H1 (cell line): ENCODE measurements around the gene TSPEAR. TPM values are rescaled to one million over a fixed set of nuclear protein-coding genes. Genes with fewer than 3 reads are reported as not detected.

Experiments
- CTCF ChIA-PET: fragments of 300-600 bp; sonication (Branson Sonifier 250); formaldehyde crosslinking; loops from one replicate; lab custom pipeline; 2021; ENCODE audit not compliant: partially characterized antibody; lab: Charles Lee
- POLR2A ChIA-PET: fragments of 300-600 bp; sonication (Branson Sonifier 250); formaldehyde crosslinking; loops from one replicate; lab custom pipeline; 2021; ENCODE audit warnings: inconsistent platforms; ENCODE audit not compliant: partially characterized antibody; lab: Charles Lee
- DNase-seq, 2 experiments: peaks; one replicate each; pipeline versions ENCODE4 v3.0.0 to v3.0.0-alpha.2; 2010 to 2022; ENCODE audit warnings: low spot score in 2 of 2, low read depth in 1 of 2, mixed read lengths in 1 of 2
- FAIRE-seq: peaks from 2 replicates; lab custom pipeline; 2011; peaks lifted over from hg19 to GRCh38; lab: Jason Lieb, UNC
- H2AFZ ChIP-seq: 2 replicates; pipeline ENCODE4 v1.8.1; 2012; ENCODE audit warnings: low read length, inconsistent platforms
- H2AK5ac ChIP-seq: 2 replicates; pipeline ENCODE4 v1.6.1; 2013; ENCODE audit warnings: low read depth, low read length
- H2BK120ac ChIP-seq: replicated peaks from 2 replicates; pipeline ENCODE3; 2013; ENCODE audit warnings: low read depth, low read length, inconsistent platforms
- H2BK12ac ChIP-seq: 2 replicates; pipeline ENCODE4 v1.6.1; 2013; ENCODE audit warnings: low read depth, low read length
- H2BK15ac ChIP-seq: 2 replicates; pipeline ENCODE4 v1.6.1; 2013; ENCODE audit warnings: low read length
- H2BK20ac ChIP-seq: 2 replicates; pipeline ENCODE4 v1.6.1; 2013; ENCODE audit warnings: low read length
- H2BK5ac ChIP-seq: 2 replicates; pipeline ENCODE4 v1.6.1; 2013; ENCODE audit warnings: low read depth, low read length
- H3K14ac ChIP-seq: 2 replicates; pipeline ENCODE4 v1.6.1; 2013; ENCODE audit warnings: inconsistent platforms; ENCODE audit not compliant: insufficient read length
- H3K18ac ChIP-seq: 2 replicates; pipeline ENCODE4 v1.6.1; 2013; ENCODE audit warnings: low read length; ENCODE audit errors: extremely low read depth
- H3K23ac ChIP-seq: 2 replicates; pipeline ENCODE4 v1.6.1; 2013; ENCODE audit warnings: inconsistent platforms; ENCODE audit not compliant: insufficient read length
- H3K23me2 ChIP-seq: 2 replicates; pipeline ENCODE4 v1.6.1; 2013; ENCODE audit warnings: low read depth, low read length
- H3K27ac ChIP-seq: 2 replicates; pipeline ENCODE4 v1.6.1; 2011; ENCODE audit warnings: low read depth, low read length, inconsistent platforms
- H3K27me3 ChIP-seq, 4 experiments: replicated peaks in 1 of 4; 1 replicate in 1 of 4; 2 replicates in 3 of 4; pipeline versions ENCODE4 v1.6.1 to v1.8.1; 2011 to 2013; ENCODE audit warnings: low read length in 3 of 4, mild to moderate bottlenecking in 3 of 4, inconsistent platforms in 2 of 4, mixed read lengths in 2 of 4, moderate library complexity in 1 of 4; ENCODE audit not compliant: control insufficient read depth in 3 of 4, insufficient read depth in 3 of 4; ENCODE audit errors: extremely low read depth in 1 of 4
- H3K36me3 ChIP-seq, 4 experiments: 2 replicates each; pipeline versions ENCODE4 v1.6.1 to v1.8.1; 2011 to 2013; ENCODE audit warnings: mild to moderate bottlenecking in 4 of 4, low read length in 3 of 4, moderate library complexity in 2 of 4, control low read depth in 1 of 4, inconsistent platforms in 1 of 4; ENCODE audit not compliant: insufficient read depth in 4 of 4, control insufficient read depth in 2 of 4
- H3K4ac ChIP-seq: replicated peaks from 2 replicates; pipeline ENCODE3; 2013; ENCODE audit warnings: low read length, low read depth, mixed read lengths, inconsistent platforms; ENCODE audit not compliant: insufficient read length
- H3K4me1 ChIP-seq, 4 experiments: replicated peaks in 1 of 4; 1 replicate in 1 of 4; 2 replicates in 3 of 4; pipeline versions ENCODE4 v1.6.1 to v1.8.1; 2011 to 2013; ENCODE audit warnings: low read length in 3 of 4, inconsistent platforms in 2 of 4, mixed read lengths in 1 of 4; ENCODE audit not compliant: insufficient read depth in 4 of 4, control insufficient read depth in 3 of 4
- H3K4me2 ChIP-seq, 2 experiments: 2 replicates each; pipeline versions ENCODE4 v1.6.1 to v1.8.1; 2011 to 2013; ENCODE audit warnings: low read depth in 2 of 2, low read length in 2 of 2, control low read depth in 1 of 2, inconsistent platforms in 1 of 2, mild to moderate bottlenecking in 1 of 2; ENCODE audit not compliant: insufficient read depth in 1 of 2
- H3K4me3 ChIP-seq, 4 experiments: fragments of 200-600, 300-600 bp in 1 of 4; sonication (generic), shearing (Covaris generic), sonication (Bioruptor Twin) in 1 of 4; 2 replicates each; pipeline versions ENCODE4 v1.5.1 to v1.8.1; 2011 to 2016; ENCODE audit warnings: low read length in 4 of 4, low read depth in 3 of 4, control low read depth in 2 of 4, inconsistent platforms in 2 of 4, mild to moderate bottlenecking in 2 of 4, mixed read lengths in 1 of 4, moderate library complexity in 1 of 4; ENCODE audit not compliant: insufficient read depth in 2 of 4; ENCODE audit errors: extremely low read depth in 1 of 4
- H3K56ac ChIP-seq: replicated peaks from 2 replicates; pipeline ENCODE3; 2013; ENCODE audit warnings: low read depth, mild to moderate bottlenecking, mixed read lengths, low read length, inconsistent platforms; ENCODE audit not compliant: insufficient read length
- H3K79me1 ChIP-seq: 2 replicates; pipeline ENCODE4 v1.6.1; 2013; ENCODE audit warnings: low read depth, low read length, control low read depth
- H3K79me2 ChIP-seq, 2 experiments: 2 replicates each; pipeline versions ENCODE4 v1.6.1 to v1.8.1; 2012 to 2013; ENCODE audit warnings: low read length in 2 of 2, mild to moderate bottlenecking in 2 of 2, inconsistent platforms in 1 of 2; ENCODE audit not compliant: insufficient read depth in 2 of 2, control insufficient read depth in 1 of 2
- H3K9ac ChIP-seq, 4 experiments: replicated peaks in 1 of 4; 1 replicate in 1 of 4; 2 replicates in 3 of 4; pipeline versions ENCODE4 v1.6.1 to v1.8.1; 2011 to 2013; ENCODE audit warnings: low read depth in 3 of 4, low read length in 3 of 4, control low read depth in 2 of 4, mild to moderate bottlenecking in 2 of 4, moderate library complexity in 2 of 4, inconsistent platforms in 1 of 4; ENCODE audit errors: extremely low read depth in 1 of 4
- H3K9me3 ChIP-seq, 2 experiments: 2 replicates each; pipeline versions ENCODE4 v1.6.1 to v1.8.1; 2012 to 2013; ENCODE audit warnings: mild to moderate bottlenecking in 2 of 2, moderate library complexity in 2 of 2, control low read depth in 1 of 2, inconsistent platforms in 1 of 2, low read depth in 1 of 2, low read length in 1 of 2, mixed read lengths in 1 of 2; ENCODE audit not compliant: insufficient read depth in 2 of 2
- H4K20me1 ChIP-seq, 2 experiments: replicated peaks in 1 of 2; 2 replicates each; pipeline versions ENCODE3 to v1.8.1; 2011 to 2013; ENCODE audit warnings: inconsistent platforms in 2 of 2, low read length in 2 of 2, mild to moderate bottlenecking in 1 of 2; ENCODE audit not compliant: insufficient read depth in 2 of 2, control insufficient read depth in 1 of 2
- H4K5ac ChIP-seq: 2 replicates; pipeline ENCODE4 v1.6.1; 2013; ENCODE audit warnings: low read length, low read depth, mixed read lengths, inconsistent platforms; ENCODE audit not compliant: insufficient read length
- H4K8ac ChIP-seq: 2 replicates; pipeline ENCODE4 v1.8.0; 2013; ENCODE audit warnings: mild to moderate bottlenecking, moderate library complexity, low read length, inconsistent platforms; ENCODE audit not compliant: insufficient read depth; ENCODE audit errors: extremely low read depth
- H4K91ac ChIP-seq: replicated peaks from 2 replicates; pipeline ENCODE3; 2013; ENCODE audit warnings: low read length, mixed read lengths, inconsistent platforms; ENCODE audit not compliant: insufficient read length
- ASH2L ChIP-seq: fragments of 200-600, 300-600 bp; sonication (generic); IDR thresholded peaks from one replicate; pipeline ENCODE4 v1.7.1; 2017; ENCODE audit warnings: low read length
- ATF3 ChIP-seq: IDR thresholded peaks from 2 replicates; pipeline ENCODE4 v1.6.1; 2011; ENCODE audit warnings: low read depth, mild to moderate bottlenecking, low read length; ENCODE audit not compliant: insufficient read depth
- CBX5 ChIP-seq: fragments of 300-800, 300-1000 bp; sonication (generic); IDR thresholded peaks from 2 replicates; pipeline ENCODE4 v1.7.1; 2016; ENCODE audit warnings: antibody characterized with exemption, low read length, low read depth
- CREB1 ChIP-seq: IDR thresholded peaks from 2 replicates; pipeline ENCODE4 v1.6.1; 2012; ENCODE audit warnings: inconsistent platforms
- HDAC6 ChIP-seq: IDR thresholded peaks from one replicate; pipeline ENCODE4 v1.7.1; 2012; ENCODE audit warnings: low read depth, mild to moderate bottlenecking, inconsistent platforms, low read length, moderate library complexity
- JUN ChIP-seq: IDR thresholded peaks from 2 replicates; pipeline ENCODE4 v1.6.1; 2011; ENCODE audit warnings: low read depth, mild to moderate bottlenecking, improper control_type of control experiment, low read length
- MAFK ChIP-seq: IDR thresholded peaks from 2 replicates; pipeline ENCODE4 v1.6.1; 2012; ENCODE audit warnings: low read depth, mild to moderate bottlenecking, improper control_type of control experiment, low read length
- POU5F1 ChIP-seq: IDR thresholded peaks from 2 replicates; pipeline ENCODE4 v1.6.1; 2011; ENCODE audit warnings: low read depth, mild to moderate bottlenecking, low read length, moderate library complexity
- RXRA ChIP-seq: IDR thresholded peaks from 2 replicates; pipeline ENCODE4 v1.6.1; 2011; ENCODE audit warnings: low read depth, mild to moderate bottlenecking, low read length, moderate library complexity; ENCODE audit not compliant: insufficient read depth
- SAP30 ChIP-seq: fragments of 300-600 bp; sonication (generic); IDR thresholded peaks from 2 replicates; pipeline ENCODE4 v1.7.1; 2012; ENCODE audit warnings: low read length, moderate library complexity, mild to moderate bottlenecking, inconsistent platforms; ENCODE audit not compliant: insufficient read depth, insufficient replicate concordance
- SP4 ChIP-seq: IDR thresholded peaks from 2 replicates; pipeline ENCODE4 v1.6.1; 2012; ENCODE audit warnings: low read length, inconsistent platforms
- TBP ChIP-seq: IDR thresholded peaks from 2 replicates; pipeline ENCODE4 v1.6.1; 2011; ENCODE audit warnings: low read depth, low read length, improper control_type of control experiment
- TEAD4 ChIP-seq: IDR thresholded peaks from 2 replicates; pipeline ENCODE4 v1.6.1; 2012; ENCODE audit warnings: low read depth, low read length, inconsistent platforms, mixed read lengths
- WGBS, 2 experiments: shearing (Covaris generic) in 1 of 2; methylation state at CpG; one replicate each; pipeline versions ENCODE4 v1.1.6 to v1.1.7; 2013 to 2015; ENCODE audit warnings: low lambda C conversion rate in 2 of 2, mixed read lengths in 2 of 2, inconsistent platforms in 1 of 2, low coverage in 1 of 2, missing lambda C conversion rate in 1 of 2; ENCODE audit not compliant: insufficient replicate concordance in 2 of 2, insufficient coverage in 1 of 2, insufficient read length in 1 of 2; ENCODE audit errors: extremely low coverage in 1 of 2, missing lambda C conversion rate in 1 of 2; 5-methylcytosine and 5-hydroxymethylcytosine counted together
- polyA plus RNA-seq, 7 experiments: library from polyadenylated mRNA; depleted of rRNA in 3 of 7; stranded (reverse) in 5 of 7; unstranded in 2 of 7; fragments of >200 nt in 5 of 7; fragments of 200-250 nt in 2 of 7; gene quantifications; 1 replicate in 5 of 7; 2 replicates in 1 of 7; 4 replicates in 1 of 7; pipeline versions ENCODE4 v1.2.1 to v1.2.3, GENCODE V29; 2011 to 2013; ENCODE audit warnings: missing spikeins in 2 of 7, mixed read lengths in 2 of 7
- total RNA-seq: library from RNA; stranded (reverse); fragmentation: NEBNext Ultra II Directional; extraction: Animal tissue kit (Norgen Biotek cat#: 25700); gene quantifications from 2 replicates; pipeline ENCODE4 v1.2.1, GENCODE V29; 2021

The TSPEAR gene
- total and polyA plus RNA-seq, 2 of the 8 experiments (the other 6 are each of a cell fraction or from before 2014, with no cell fraction given), result 0.58 to 0.89 TPM

- Histone ChIP-seq H3K79me2 (no peaks in the 10 kb centered on the region), H2BK120ac (no peak overlapping the region), H4K5ac (no peak overlapping the region), H2AFZ (no peak overlapping the region), H3K4ac (no peak overlapping the region), H2AK5ac (no peak overlapping the region), H3K4me3 (no peak overlapping the region), H2BK5ac (no peak overlapping the region), H3K27me3 (no peaks in the 10 kb centered on the region), H3K23me2 (no peaks in the 10 kb centered on the region; the same call in 1 of the 2 replicates), H4K20me1 (no peaks in the 10 kb centered on the region), H3K56ac (no peak overlapping the region), H4K8ac (no peak overlapping the region), H3K9ac (no peak overlapping the region), H3K23ac (no peak overlapping the region), H3K9me3 (peaks cover 2 to 8% of the 10 kb centered on the region in 2 experiments; a peak in 3 of 4 replicates), H3K14ac (no peak overlapping the region), H3K27ac (no peak overlapping the region), H3K18ac (no peak overlapping the region), H3K79me1 (no peaks in the 10 kb centered on the region; the same call in 1 of the 2 replicates), H2BK15ac (no peak overlapping the region), H3K4me2 (no peak overlapping the region), H4K91ac (no peak overlapping the region), H3K4me1 (peaks cover 0 to 14% (median 4%) of the 10 kb centered on the region in 4 experiments; a peak in 3 of 7 replicates), H2BK20ac (no peak overlapping the region), H2BK12ac (no peak overlapping the region), H3K36me3 (no peaks in the 10 kb centered on the region)
- ChIA-PET POLR2A (no interaction called here), CTCF (no interaction called here)
- 35% methylated on average over 2 of the region's 2 CpGs; no CpG with 5 or more reads in 1 of the 2 experiments for WGBS, 2 experiments
- DNase-seq (no peak), FAIRE-seq (no peak)
- no peak for TF ChIP-seq SP4
- TF ChIP-seq CREB1, result no peak
- TF ChIP-seq CBX5, result no peak
- TF ChIP-seq MAFK, result no peak
- TF ChIP-seq TEAD4, result no peak
- TF ChIP-seq HDAC6, result no peak
- TF ChIP-seq SAP30, result no peak
- no peak for TF ChIP-seq TBP
- no peak for TF ChIP-seq POU5F1
- TF ChIP-seq ATF3, result no peak
- no peak for TF ChIP-seq ASH2L
- no peak for TF ChIP-seq JUN
- TF ChIP-seq RXRA, result no peak
Observed at GRCh38 chr21:44644878-44645277, 66.5 kb downstream of the TSPEAR start.
